Measurements from ENCODE around the gene FLNC.
A peak's percentile ranks its signal among the peaks of the same experiment; 100 is the strongest.

Gene FLNC

GRCh38 chr7:128830231-128831177 lies at the start of gene FLNC:
FLNC (plus strand) TSS chr7:128830406; CDS start chr7:128830638, 232 bp downstream.
- no peak for DNase-seq

- no peak for DNase-seq
Observed at GRCh38 chr7:128781126-128781525, 49.1 kb upstream of the FLNC start.

- DNase-seq = no peak
Observed at GRCh38 chr7:128781851-128782250, 48.4 kb upstream of the FLNC start.

- DNase-seq = no peak
Observed at GRCh38 chr7:128783143-128783861, 46.9 kb upstream of the FLNC start.

- peak; percentile 24 for DNase-seq
Observed at GRCh38 chr7:128785738-128786137, 44.5 kb upstream of the FLNC start.

- DNase-seq = no peak
Observed at GRCh38 chr7:128788446-128789412, 41.5 kb upstream of the FLNC start.

- no peak for DNase-seq
Observed at GRCh38 chr7:128790315-128791041, 39.7 kb upstream of the FLNC start.

- DNase-seq = peak; percentile 45
Observed at GRCh38 chr7:128791121-128791971, 38.9 kb upstream of the FLNC start, which contains the start of gene CCDC136. CCDC136 (plus strand) TSS chr7:128791968; CDS start chr7:128792412, 444 bp downstream.

GRCh38 chr7:128791972-128792327 lies 38.3 kb upstream of the FLNC start:
- no peak for DNase-seq

- no peak for DNase-seq
Observed at GRCh38 chr7:128792471-128793180, 37.6 kb upstream of the FLNC start.

- peak; percentile 24 for DNase-seq
Observed at GRCh38 chr7:128793181-128793547, 37.0 kb upstream of the FLNC start.

- no peak for DNase-seq
Observed at GRCh38 chr7:128794020-128794419, 36.2 kb upstream of the FLNC start.

GRCh38 chr7:128794436-128794835 lies 35.8 kb upstream of the FLNC start:
- no peak for DNase-seq

- no peak for DNase-seq
Observed at GRCh38 chr7:128795129-128795528, 35.1 kb upstream of the FLNC start.

- DNase-seq = peak; percentile 45
Observed at GRCh38 chr7:128796327-128796726, 33.9 kb upstream of the FLNC start.

- peak; percentile 27 for DNase-seq
Observed at GRCh38 chr7:128799451-128799850, 30.8 kb upstream of the FLNC start.

GRCh38 chr7:128800567-128800966 lies 29.6 kb upstream of the FLNC start:
- no peak for DNase-seq

GRCh38 chr7:128801003-128801402 lies 29.2 kb upstream of the FLNC start:
- DNase-seq = no peak

GRCh38 chr7:128801667-128802418 lies 28.4 kb upstream of the FLNC start:
- no peak for DNase-seq

- no peak for DNase-seq
Observed at GRCh38 chr7:128804484-128804883, 25.7 kb upstream of the FLNC start.

Measured in MV-4-11 (cell line).